KMS-11 (cell line): ENCODE measurements around the gene BID.

Source experiments
- H2AFZ ChIP-seq: fragments of 200-600 bp; sonication (generic); 2 replicates; pipeline ENCODE4 v1.6.1; 2016; ENCODE audit warnings: antibody characterized with exemption, mixed run types, low read depth
- H3K27ac ChIP-seq: fragments of 200-600 bp; sonication (generic); 2 replicates; pipeline ENCODE4 v1.6.1; 2016; ENCODE audit warnings: mild to moderate bottlenecking, mixed run types
- H3K27me3 ChIP-seq: fragments of 200-600 bp; sonication (generic); 2 replicates; pipeline ENCODE4 v1.6.1; 2017; ENCODE audit warnings: mild to moderate bottlenecking, low read depth, mixed run types, moderate library complexity; ENCODE audit not compliant: insufficient read depth
- H3K36me3 ChIP-seq: fragments of 200-600 bp; sonication (generic); 2 replicates; pipeline ENCODE4 v1.6.1; 2017; ENCODE audit warnings: mild to moderate bottlenecking, mixed run types; ENCODE audit not compliant: insufficient read depth
- H3K4me1 ChIP-seq: fragments of 200-600 bp; sonication (generic); 2 replicates; pipeline ENCODE4 v1.6.1; 2016; ENCODE audit warnings: mild to moderate bottlenecking, low read depth, mixed run types; ENCODE audit not compliant: poor library complexity, severe bottlenecking
- H3K4me2 ChIP-seq: fragments of 200-600 bp; sonication (generic); 2 replicates; pipeline ENCODE4 v1.7.0; 2016; ENCODE audit warnings: mild to moderate bottlenecking, mixed run types
- H3K4me3 ChIP-seq: fragments of 200-600 bp; sonication (generic); IDR thresholded peaks from 2 replicates; pipeline ENCODE4 v1.6.1; 2017; ENCODE audit warnings: low read depth, low read length, mixed read lengths; ENCODE audit not compliant: insufficient read depth
- H3K79me2 ChIP-seq: fragments of 200-600 bp; sonication (generic); 2 replicates; pipeline ENCODE4 v1.6.1; 2016; ENCODE audit warnings: low read depth, mixed run types; ENCODE audit not compliant: insufficient read depth
- H3K9ac ChIP-seq: fragments of 200-600 bp; sonication (generic); 2 replicates; pipeline ENCODE4 v1.6.1; 2016; ENCODE audit warnings: mild to moderate bottlenecking, mixed run types
- H4K20me1 ChIP-seq: fragments of 200-600 bp; sonication (generic); 2 replicates; pipeline ENCODE4 v1.6.1; 2016; ENCODE audit warnings: mild to moderate bottlenecking, mixed run types; ENCODE audit not compliant: insufficient read depth
- TF ChIP-seq, protein P1 (sequence below): fragments of 200-600 bp; sonication (generic); conservative IDR thresholded peaks from 2 replicates; pipeline ENCODE4 v1.6.1; 2017; ENCODE audit warnings: low read depth, mild to moderate bottlenecking, antibody characterized with exemption, low read length, moderate library complexity, mixed read lengths

Gene BID

DNA sequence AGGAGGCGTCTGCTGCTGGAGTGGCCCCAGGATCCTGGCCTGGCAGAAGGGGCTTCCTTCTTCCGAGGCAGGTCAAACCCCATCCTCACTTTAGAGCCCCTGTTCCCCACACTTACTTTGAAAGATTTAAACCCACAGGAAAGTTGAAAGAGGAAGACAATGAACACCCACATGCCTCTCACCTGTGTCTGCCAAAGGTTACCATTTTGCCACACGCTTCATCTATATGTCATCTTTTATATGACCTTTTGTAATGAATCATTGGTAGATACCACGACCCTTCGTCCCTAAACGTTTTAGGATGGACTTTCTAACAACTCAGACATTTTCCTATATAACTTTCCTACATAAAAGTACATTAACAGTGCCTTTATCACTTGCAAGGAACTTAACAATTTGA, 39.8 kb upstream of the BID start:
- no peaks in the 10 kb centered on the region for H3K27me3 ChIP-seq
- H3K4me1 ChIP-seq: no peaks in the 10 kb centered on the region
- H3K9ac ChIP-seq: no peak overlapping the region
- H3K79me2 ChIP-seq: no peaks in the 10 kb centered on the region
- TF ChIP-seq, protein P1, sequence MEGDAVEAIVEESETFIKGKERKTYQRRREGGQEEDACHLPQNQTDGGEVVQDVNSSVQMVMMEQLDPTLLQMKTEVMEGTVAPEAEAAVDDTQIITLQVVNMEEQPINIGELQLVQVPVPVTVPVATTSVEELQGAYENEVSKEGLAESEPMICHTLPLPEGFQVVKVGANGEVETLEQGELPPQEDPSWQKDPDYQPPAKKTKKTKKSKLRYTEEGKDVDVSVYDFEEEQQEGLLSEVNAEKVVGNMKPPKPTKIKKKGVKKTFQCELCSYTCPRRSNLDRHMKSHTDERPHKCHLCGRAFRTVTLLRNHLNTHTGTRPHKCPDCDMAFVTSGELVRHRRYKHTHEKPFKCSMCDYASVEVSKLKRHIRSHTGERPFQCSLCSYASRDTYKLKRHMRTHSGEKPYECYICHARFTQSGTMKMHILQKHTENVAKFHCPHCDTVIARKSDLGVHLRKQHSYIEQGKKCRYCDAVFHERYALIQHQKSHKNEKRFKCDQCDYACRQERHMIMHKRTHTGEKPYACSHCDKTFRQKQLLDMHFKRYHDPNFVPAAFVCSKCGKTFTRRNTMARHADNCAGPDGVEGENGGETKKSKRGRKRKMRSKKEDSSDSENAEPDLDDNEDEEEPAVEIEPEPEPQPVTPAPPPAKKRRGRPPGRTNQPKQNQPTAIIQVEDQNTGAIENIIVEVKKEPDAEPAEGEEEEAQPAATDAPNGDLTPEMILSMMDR: no peak
- no peak overlapping the region for H3K4me3 ChIP-seq
- no peak overlapping the region for H3K4me2 ChIP-seq
- no peak overlapping the region for H2AFZ ChIP-seq
- H4K20me1 ChIP-seq: no peaks in the 10 kb centered on the region
- H3K36me3 ChIP-seq: no peaks in the 10 kb centered on the region
- H3K27ac ChIP-seq: no peak overlapping the region

DNA sequence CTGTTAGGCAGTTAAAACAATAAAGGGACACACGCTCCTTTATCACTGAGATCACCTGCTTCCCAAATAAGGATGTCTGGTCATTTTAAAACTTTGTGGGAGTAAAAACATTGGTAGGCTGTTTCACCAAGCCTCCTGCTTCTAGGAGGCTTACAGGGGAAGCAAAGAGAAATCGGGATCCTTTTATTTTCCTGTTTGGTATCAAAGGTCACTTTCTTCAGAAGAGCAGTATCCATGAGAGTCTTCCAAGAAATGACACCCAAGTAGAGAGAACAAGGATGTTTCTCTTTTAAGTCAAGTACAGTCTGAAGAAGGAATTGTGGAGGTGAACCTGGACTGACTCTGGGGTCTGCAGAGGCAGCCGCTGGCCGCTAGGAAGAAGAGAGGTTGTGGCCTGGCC, 36.9 kb upstream of the BID start:
- no peaks in the 10 kb centered on the region for H3K79me2 ChIP-seq
- H3K27ac ChIP-seq: no peak overlapping the region
- no peak overlapping the region for H3K9ac ChIP-seq
- H4K20me1 ChIP-seq: no peaks in the 10 kb centered on the region
- TF ChIP-seq, protein P1: no peak
- no peak overlapping the region for H3K4me3 ChIP-seq
- no peak overlapping the region for H2AFZ ChIP-seq
- no peaks in the 10 kb centered on the region for H3K27me3 ChIP-seq
- no peak overlapping the region for H3K4me2 ChIP-seq
- no peaks in the 10 kb centered on the region for H3K4me1 ChIP-seq
- peaks cover 4% of the 10 kb centered on the region; the same call in 1 of the 2 replicates for H3K36me3 ChIP-seq

DNA sequence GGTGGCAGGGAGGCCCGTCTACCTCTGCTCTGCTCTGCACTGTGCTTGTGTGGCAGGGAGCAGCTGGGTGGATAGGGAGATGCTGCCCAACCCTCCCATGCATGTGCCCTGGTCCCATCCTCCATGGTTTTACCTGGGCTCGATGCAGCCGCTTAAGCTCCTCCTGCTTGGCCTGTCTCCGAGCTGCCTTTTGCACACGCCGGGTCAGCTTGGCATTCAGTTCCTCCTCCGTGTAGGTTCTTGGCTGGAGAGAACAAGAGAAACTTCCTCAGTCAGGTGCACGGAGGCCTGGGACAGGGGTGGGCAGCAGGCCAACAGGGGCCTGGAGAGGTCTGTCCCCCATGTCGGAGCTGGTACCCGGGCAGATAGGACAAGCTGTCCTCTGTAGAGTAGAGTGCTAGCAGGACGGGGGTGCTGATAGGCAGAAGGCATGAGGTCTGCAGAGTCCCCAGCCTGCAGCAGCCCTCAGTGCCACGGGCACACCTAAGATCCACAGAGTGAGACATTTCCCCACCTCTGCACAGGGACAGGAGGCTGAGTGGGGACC, 36.4 kb upstream of the BID start:
- H3K9ac ChIP-seq: no peak overlapping the region

DNA sequence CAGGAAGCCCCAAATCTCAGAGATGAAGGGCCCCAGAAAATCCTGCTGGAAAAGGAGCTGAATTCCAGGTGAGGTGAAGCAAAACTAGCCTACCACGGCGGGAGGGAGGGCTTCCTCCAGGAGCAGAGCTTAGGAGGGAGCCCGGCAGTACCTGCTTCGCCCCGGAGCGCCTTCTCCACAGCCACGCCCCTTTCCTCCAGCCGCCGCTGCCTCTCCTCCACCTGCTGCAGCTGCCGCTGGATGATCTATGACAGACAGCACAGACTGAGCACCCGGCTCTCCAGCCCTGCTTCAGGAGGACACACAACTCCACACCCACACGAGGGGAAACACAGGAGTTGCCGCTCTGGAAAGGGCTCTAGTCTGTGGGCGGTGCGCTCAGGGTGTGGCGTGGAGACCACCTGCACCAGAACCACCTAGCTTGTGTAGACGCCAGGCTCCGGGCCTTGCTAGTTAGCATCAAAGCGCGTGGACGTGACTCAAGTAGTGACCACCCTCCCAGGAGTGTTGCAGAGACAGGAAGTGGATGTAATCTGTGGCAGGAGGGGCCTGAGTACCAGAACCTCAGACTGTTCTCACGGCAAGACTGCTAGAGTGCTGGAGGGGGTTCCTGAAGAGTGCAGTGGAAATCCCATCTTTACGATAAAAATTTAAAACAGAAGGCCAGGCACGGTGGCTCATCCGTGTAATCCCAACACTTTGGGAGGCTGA, 34.6 kb upstream of the BID start:
- Histone ChIP-seq H3K4me1 (peaks cover 6% of the 10 kb centered on the region), H3K79me2 (no peaks in the 10 kb centered on the region), H3K27me3 (no peaks in the 10 kb centered on the region), H3K4me2 (no peak overlapping the region), H3K36me3 (peaks cover 4% of the 10 kb centered on the region; the same call in 1 of the 2 replicates), H4K20me1 (no peaks in the 10 kb centered on the region), H3K4me3 (no peak overlapping the region), H2AFZ (no peak overlapping the region), H3K9ac (no peak overlapping the region), H3K27ac (no peak overlapping the region)
- TF ChIP-seq, protein P1: no peak

More for the DNA sequence above, 36.4 kb upstream of the BID start:
- TF ChIP-seq, protein P1: no peak
- Histone ChIP-seq H3K4me1 (no peaks in the 10 kb centered on the region), H4K20me1 (no peaks in the 10 kb centered on the region), H3K36me3 (peaks cover 4% of the 10 kb centered on the region; the same call in 1 of the 2 replicates), H2AFZ (no peak overlapping the region), H3K79me2 (no peaks in the 10 kb centered on the region), H3K27ac (no peak overlapping the region), H3K4me2 (no peak overlapping the region), H3K27me3 (no peaks in the 10 kb centered on the region), H3K4me3 (no peak overlapping the region)
